PFSK-1 (cell line): ENCODE measurements around the gene ENTHD1.

Experiments used
- FOXP2 ChIP-seq: optimal IDR thresholded peaks from 2 replicates; pipeline ENCODE3; 2011; ENCODE audit warnings: borderline replicate concordance, control low read depth, inconsistent platforms; ENCODE audit not compliant: insufficient read depth; ENCODE audit errors: extremely low read length, extremely low read depth
- POLR2AphosphoS5 ChIP-seq: IDR thresholded peaks from 2 replicates; pipeline ENCODE4 v1.6.1; 2012; ENCODE audit warnings: low read depth, mild to moderate bottlenecking, control low read depth, low read length, moderate library complexity
- REST ChIP-seq, 2 experiments: IDR thresholded peaks; 2 replicates each; pipeline versions ENCODE4 v1.6.1 to v1.8.0; 2011 to 2012; ENCODE audit warnings: low read depth in 2 of 2, low read length in 2 of 2, control low read depth in 1 of 2, inconsistent platforms in 1 of 2, mild to moderate bottlenecking in 1 of 2, moderate library complexity in 1 of 2; ENCODE audit not compliant: insufficient read depth in 1 of 2
- SIN3A ChIP-seq: IDR thresholded peaks from 2 replicates; pipeline ENCODE4 v1.6.1; 2012; ENCODE audit warnings: mild to moderate bottlenecking, low read length, moderate library complexity, borderline replicate concordance; ENCODE audit not compliant: insufficient read depth
- TAF1 ChIP-seq: IDR thresholded peaks from 2 replicates; pipeline ENCODE4 v1.6.1; 2012; ENCODE audit warnings: low read length, control low read depth, borderline replicate concordance; ENCODE audit not compliant: insufficient read depth

- no peak for TF ChIP-seq POLR2AphosphoS5
- no peak for TF ChIP-seq SIN3A
- TF ChIP-seq FOXP2: no peak
- no peak for TF ChIP-seq TAF1
- TF ChIP-seq REST (IDR thresholded peaks at IDR 0.05; ENCODE audit: insufficient read depth in 1 of 2, low read depth in 2 of 2, low read length in 2 of 2): no peak
These were observed 164.2 kb downstream of the ENTHD1 start for GRCh38 chr22:39729141-39729934.
